ENCODE data around the gene SRCAP. TPM values are rescaled to one million over a fixed set of nuclear protein-coding genes. Genes with fewer than 3 reads are reported as not detected.
"Not testable (repeated sequence)": the region's sequence is repeated elsewhere in the genome, so short reads cannot be mapped to it uniquely, and the experiment has no call there.

SRCAP gene
- total RNA-seq, 2 donors from 2014 or later, result 42.8 to 79.0 TPM

DNA sequence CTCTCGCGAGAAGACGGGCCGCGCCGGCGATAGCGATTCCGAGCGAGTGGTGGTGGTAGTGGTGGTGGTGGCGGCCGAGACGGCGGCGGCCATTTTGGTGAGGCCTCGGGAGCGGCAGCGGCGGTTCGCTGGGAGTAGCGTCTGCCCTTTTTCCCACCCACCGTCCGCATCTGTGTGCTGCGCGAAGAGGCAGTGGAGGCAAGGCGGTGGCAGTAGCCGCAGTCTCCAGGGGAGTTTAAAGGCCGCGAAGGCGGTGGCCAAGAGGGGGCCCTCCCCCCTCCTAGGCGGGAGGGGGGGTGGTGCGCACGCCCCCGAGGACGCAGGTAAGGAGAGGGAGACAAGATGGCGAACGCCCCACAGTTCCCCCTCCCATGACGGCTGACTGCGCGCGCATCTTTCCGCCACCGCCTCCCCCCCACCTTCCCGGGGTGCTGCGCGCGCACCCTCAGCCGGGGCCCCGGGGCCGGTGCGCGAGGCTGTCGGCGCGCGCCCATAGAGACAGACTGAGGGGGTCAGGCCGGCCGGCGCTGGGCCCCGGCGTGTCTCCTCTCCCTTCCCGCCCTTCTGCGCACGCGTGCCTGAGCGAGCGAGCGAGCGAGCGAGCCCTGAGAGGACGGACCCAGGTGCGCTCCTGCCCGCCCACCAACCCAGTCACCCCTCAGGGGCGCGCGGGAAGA lies 694 bp upstream of the SRCAP start:
- peak; percentile 92 for DNase-seq (ENCODE audit: low spot score)
- H3K36me3 ChIP-seq, result peaks cover 6 to 21% of the 10 kb centered on the region in 2 donors
- H3K27me3 ChIP-seq (replicated peaks; ENCODE audit: insufficient read depth), result no peaks in the 10 kb centered on the region
- H3K9me3 ChIP-seq, result no peaks in the 10 kb centered on the region
- H3K27ac ChIP-seq, result peak overlapping the region; percentile 99
- intact Hi-C loops (cut with DNase I), result loop anchor here (5.0 kb wide), 1 partner anchor 41 kb away; the partner anchor contains the start of gene FBRS
- H3K4me3 ChIP-seq, result peak overlapping the region; percentile 97
- TF ChIP-seq POLR2AphosphoS5 (IDR thresholded peaks at IDR 0.05), result peak; percentile 95
- TF ChIP-seq POLR2A (IDR thresholded peaks at IDR 0.05), result peak; percentile 68
- TF ChIP-seq, protein P1, sequence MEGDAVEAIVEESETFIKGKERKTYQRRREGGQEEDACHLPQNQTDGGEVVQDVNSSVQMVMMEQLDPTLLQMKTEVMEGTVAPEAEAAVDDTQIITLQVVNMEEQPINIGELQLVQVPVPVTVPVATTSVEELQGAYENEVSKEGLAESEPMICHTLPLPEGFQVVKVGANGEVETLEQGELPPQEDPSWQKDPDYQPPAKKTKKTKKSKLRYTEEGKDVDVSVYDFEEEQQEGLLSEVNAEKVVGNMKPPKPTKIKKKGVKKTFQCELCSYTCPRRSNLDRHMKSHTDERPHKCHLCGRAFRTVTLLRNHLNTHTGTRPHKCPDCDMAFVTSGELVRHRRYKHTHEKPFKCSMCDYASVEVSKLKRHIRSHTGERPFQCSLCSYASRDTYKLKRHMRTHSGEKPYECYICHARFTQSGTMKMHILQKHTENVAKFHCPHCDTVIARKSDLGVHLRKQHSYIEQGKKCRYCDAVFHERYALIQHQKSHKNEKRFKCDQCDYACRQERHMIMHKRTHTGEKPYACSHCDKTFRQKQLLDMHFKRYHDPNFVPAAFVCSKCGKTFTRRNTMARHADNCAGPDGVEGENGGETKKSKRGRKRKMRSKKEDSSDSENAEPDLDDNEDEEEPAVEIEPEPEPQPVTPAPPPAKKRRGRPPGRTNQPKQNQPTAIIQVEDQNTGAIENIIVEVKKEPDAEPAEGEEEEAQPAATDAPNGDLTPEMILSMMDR (IDR thresholded peaks at IDR 0.05), result peak in 2 of 4 experiments; percentile 11 to 24
- H3K4me1 ChIP-seq (replicated peaks), result peaks cover 10% of the 10 kb centered on the region
- under 1% methylated on average over 65 of the region's 76 CpGs for WGBS

DNA sequence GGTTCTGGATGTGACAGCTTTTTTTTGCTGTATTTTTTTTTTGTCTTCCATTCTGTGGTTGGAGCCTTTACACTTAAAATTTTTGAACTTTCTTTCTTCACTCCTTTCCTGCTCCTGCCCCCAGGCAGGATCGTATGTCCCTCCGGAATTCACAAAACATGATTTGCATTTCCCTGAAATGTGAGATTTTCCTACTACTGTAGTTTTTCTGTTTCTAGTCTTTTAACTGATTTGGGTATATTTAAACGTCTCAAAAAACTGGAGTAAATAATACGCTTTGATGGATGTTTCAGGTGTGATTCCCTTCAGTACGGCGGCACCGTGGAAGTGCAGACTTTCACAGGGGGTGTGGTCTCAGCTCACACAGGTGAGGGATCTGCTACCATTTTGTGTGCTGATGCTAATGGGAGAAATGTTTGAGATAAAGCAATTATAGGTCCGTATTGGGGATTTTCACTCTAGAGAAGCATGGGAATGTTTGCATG lies 686 bp downstream of the SRCAP start:
- peak overlapping the region; percentile 99 for H3K27ac ChIP-seq
- 25% methylated on average over 8 of the region's 8 CpGs for WGBS
- peaks cover 10% of the 10 kb centered on the region for H3K4me1 ChIP-seq (replicated peaks)
- TF ChIP-seq POLR2AphosphoS5 (IDR thresholded peaks at IDR 0.05) (no peak), POLR2A (IDR thresholded peaks at IDR 0.05) (no peak)
- TF ChIP-seq, protein P1 (IDR thresholded peaks at IDR 0.05), result no peak
- peaks cover 17 to 35% of the 10 kb centered on the region in 2 donors for H3K36me3 ChIP-seq
- intact Hi-C loops (cut with DNase I), result loop anchor here (5.0 kb wide), 1 partner anchor 42 kb away; the partner anchor contains the start of gene FBRS
- H3K4me3 ChIP-seq, result peak overlapping the region; percentile 97
- DNase-seq (ENCODE audit: low spot score), result no peak
- no peaks in the 10 kb centered on the region for H3K27me3 ChIP-seq (replicated peaks; ENCODE audit: insufficient read depth)
- no peaks in the 10 kb centered on the region for H3K9me3 ChIP-seq

DNA sequence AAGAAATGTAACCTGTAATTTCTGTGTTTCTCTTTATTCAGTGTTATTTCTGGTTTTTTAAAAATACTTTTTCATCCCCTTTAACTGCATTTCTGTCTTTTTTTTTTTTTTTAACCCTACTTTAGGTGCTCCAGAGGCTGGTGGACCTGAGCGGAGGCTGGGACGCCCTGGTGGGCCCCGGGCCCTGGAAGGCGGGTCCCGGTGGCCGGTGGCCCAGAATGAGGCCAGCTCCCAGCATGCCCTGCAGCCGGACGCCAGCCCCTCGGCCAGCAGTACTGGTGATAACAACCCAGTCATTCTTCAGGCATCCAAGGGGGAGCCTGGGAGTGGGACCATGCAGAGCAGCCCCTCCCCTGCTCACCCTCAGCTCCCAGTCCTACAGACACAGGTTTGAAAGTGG lies 1.5 kb downstream of the SRCAP start:
- Histone ChIP-seq H3K36me3 (peaks cover 18 to 38% of the 10 kb centered on the region in 2 donors), H3K27me3 (replicated peaks; ENCODE audit: insufficient read depth) (no peaks in the 10 kb centered on the region), H3K9me3 (no peaks in the 10 kb centered on the region), H3K27ac (no peak overlapping the region), H3K4me1 (replicated peaks) (peaks cover 10% of the 10 kb centered on the region), H3K4me3 (no peak overlapping the region)
- TF ChIP-seq POLR2AphosphoS5 (IDR thresholded peaks at IDR 0.05), result no peak
- no peak for TF ChIP-seq POLR2A (IDR thresholded peaks at IDR 0.05)
- TF ChIP-seq, protein P1 (IDR thresholded peaks at IDR 0.05), result no peak
- intact Hi-C loops (cut with DNase I), result no loop called here
- DNase-seq (ENCODE audit: low spot score), result no peak
- 43% methylated on average over 9 of the region's 9 CpGs for WGBS

DNA sequence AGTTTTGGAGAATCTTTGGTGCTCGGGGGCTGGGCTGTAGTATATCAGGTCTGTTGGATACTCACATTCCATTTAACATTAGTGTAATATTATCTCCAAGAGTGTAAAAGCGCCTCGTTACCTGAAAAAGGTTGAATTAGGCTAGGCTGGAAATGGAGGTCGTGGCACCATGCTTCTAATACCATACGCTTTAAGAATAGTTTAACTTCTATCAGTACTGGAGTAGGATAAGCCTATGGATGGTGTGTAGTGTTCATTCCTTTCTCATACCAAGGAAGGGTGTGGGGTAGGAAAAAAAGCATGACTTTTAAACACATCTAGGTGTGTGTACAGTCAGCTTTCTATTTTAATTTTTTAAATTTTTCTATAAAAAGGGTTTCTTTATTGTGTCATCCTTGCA lies 2.0 kb downstream of the SRCAP start:
- peaks cover 10% of the 10 kb centered on the region for H3K4me1 ChIP-seq (replicated peaks)
- H3K9me3 ChIP-seq, result no peaks in the 10 kb centered on the region
- intact Hi-C loops (cut with DNase I), result no loop called here
- H3K27ac ChIP-seq, result no peak overlapping the region
- TF ChIP-seq, protein P1 (IDR thresholded peaks at IDR 0.05), result no peak
- TF ChIP-seq POLR2A (IDR thresholded peaks at IDR 0.05) (no peak), POLR2AphosphoS5 (IDR thresholded peaks at IDR 0.05) (no peak)
- WGBS, result 87% methylated on average over 5 of the region's 5 CpGs
- peaks cover 21 to 39% of the 10 kb centered on the region in 2 donors for H3K36me3 ChIP-seq
- no peaks in the 10 kb centered on the region for H3K27me3 ChIP-seq (replicated peaks; ENCODE audit: insufficient read depth)
- H3K4me3 ChIP-seq, result no peak overlapping the region
- no peak for DNase-seq (ENCODE audit: low spot score)

DNA sequence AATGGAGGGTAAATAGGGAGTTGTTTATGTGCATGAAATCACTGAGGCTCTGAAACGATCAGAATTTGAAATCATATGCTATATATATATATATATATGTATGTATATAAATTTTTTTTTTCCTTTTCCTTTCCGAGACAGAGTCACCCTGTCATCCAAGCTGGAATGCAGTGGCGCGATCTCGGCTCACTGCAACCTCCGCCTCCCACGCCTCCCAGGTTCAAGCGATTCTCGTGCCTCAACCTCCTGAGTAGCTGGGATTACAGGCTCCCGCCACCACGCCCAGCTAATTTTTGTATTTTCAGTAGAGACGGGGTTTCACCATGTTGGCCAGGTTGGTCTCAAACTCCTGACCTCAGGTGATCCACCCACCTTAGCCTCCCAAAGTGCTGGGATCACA lies 4.1 kb downstream of the SRCAP start:
- DNase-seq (ENCODE audit: low spot score); H3K27me3 ChIP-seq (replicated peaks; ENCODE audit: insufficient read depth); H3K4me1 ChIP-seq (replicated peaks); H3K9me3 ChIP-seq; H3K4me3 ChIP-seq; intact Hi-C loops (cut with DNase I); H3K27ac ChIP-seq: not testable (repeated sequence)
- peaks cover 37 to 59% of the 10 kb centered on the region in 2 donors for H3K36me3 ChIP-seq
- WGBS, result 92% methylated on average over 12 of the region's 12 CpGs
